ENCODE data around the gene PIP4P1.

DNA sequence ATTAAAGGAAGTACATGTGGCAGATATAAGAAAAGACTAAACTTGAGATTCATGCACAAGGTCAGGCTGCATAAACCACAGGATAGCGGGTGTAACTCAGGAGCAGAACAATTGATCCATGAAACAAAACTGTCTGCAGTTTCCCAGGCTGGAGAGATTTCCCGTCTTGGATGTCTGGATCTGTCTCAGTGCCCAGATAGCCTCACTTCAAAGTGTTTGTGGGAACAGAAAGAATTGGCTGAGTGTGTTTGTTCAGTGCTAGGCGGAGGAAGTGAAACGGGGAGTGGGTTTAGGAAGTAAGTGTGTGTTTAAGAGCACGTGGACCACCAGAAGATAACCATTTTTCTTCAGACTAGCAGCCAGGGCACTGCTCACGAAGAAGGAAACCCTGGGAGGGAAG lies 42.7 kb upstream of the PIP4P1 start:
- TF ChIP-seq USF2 (IDR thresholded peaks at IDR 0.05) = no peak
- no peak for TF ChIP-seq EP300 (IDR thresholded peaks at IDR 0.05)
- TF ChIP-seq, protein P1, sequence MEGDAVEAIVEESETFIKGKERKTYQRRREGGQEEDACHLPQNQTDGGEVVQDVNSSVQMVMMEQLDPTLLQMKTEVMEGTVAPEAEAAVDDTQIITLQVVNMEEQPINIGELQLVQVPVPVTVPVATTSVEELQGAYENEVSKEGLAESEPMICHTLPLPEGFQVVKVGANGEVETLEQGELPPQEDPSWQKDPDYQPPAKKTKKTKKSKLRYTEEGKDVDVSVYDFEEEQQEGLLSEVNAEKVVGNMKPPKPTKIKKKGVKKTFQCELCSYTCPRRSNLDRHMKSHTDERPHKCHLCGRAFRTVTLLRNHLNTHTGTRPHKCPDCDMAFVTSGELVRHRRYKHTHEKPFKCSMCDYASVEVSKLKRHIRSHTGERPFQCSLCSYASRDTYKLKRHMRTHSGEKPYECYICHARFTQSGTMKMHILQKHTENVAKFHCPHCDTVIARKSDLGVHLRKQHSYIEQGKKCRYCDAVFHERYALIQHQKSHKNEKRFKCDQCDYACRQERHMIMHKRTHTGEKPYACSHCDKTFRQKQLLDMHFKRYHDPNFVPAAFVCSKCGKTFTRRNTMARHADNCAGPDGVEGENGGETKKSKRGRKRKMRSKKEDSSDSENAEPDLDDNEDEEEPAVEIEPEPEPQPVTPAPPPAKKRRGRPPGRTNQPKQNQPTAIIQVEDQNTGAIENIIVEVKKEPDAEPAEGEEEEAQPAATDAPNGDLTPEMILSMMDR (IDR thresholded peaks at IDR 0.05) = no peak
- TF ChIP-seq POLR2A (IDR thresholded peaks at IDR 0.05; ENCODE audit: low read length) = no peak
- no peak for TF ChIP-seq BHLHE40 (IDR thresholded peaks at IDR 0.05; ENCODE audit: low read depth, low read length)
- no peak for TF ChIP-seq HDAC2 (IDR thresholded peaks at IDR 0.05)
- no peak for TF ChIP-seq CEBPB (IDR thresholded peaks at IDR 0.05)
- no peak for TF ChIP-seq MAFK (IDR thresholded peaks at IDR 0.05; ENCODE audit: partially characterized antibody)
- no peak for TF ChIP-seq CHD4 (IDR thresholded peaks at IDR 0.05; ENCODE audit: borderline replicate concordance)
- TF ChIP-seq ZFP36 (IDR thresholded peaks at IDR 0.05; ENCODE audit: borderline replicate concordance, partially characterized antibody) = no peak
